HG03520 (cell line): ENCODE results near the gene VPS8.

Experiments
- ATAC-seq: cut with Tn5 transposase; IDR thresholded peaks from one replicate; pipeline ENCODE4 v1.9.1; 2021; ENCODE audit warnings: mild to moderate bottlenecking, moderate library complexity; ENCODE audit not compliant: unreplicated experiment

The VPS8 gene

DNA sequence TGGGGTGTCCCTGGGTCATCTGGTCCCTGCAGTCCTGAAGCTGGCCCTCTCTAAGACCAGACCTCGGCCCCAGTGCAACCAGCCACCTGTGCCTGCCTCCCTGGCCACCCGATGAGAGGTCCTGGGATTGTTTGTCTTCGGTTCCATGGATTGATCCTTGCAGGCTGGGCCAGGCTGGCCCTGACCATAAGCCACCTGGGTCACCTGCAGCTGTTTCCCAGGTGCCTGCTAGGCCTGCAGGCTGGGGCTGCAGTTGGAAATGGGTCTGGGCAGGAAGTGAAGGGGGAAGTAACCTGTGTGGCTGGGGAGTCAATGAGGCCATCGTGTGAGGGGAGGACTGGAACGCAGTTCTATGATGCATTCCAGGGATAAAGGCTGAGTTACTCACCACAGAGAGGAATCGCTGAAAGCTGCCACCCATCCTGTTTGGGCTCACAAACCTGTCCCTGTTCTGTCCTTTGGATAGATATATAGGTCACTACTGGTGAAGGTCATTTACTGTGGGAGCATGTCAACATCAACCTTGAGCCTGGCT is 30.9 kb upstream of the VPS8 start:
- ATAC-seq = no peak

DNA sequence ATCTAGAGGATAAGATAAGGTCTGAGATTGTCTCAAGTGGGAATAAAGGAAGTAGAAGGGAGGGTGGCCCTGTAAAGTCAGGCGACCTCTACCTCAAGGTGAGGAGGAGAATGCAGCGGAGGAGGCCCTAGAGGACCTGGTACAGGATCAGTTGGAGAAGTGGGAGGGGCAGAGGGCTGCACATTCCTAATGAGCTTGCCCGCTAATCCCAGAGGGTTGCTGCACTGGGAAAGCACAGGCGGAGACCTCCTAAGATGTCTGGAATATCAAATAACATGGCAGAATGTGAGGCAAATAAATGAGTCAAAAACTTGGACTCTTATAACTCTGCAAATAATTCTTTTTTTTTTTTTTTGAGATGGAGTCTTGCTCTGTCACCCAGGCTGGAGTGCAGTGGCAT is 30.2 kb upstream of the VPS8 start:
- ATAC-seq = no peak

DNA sequence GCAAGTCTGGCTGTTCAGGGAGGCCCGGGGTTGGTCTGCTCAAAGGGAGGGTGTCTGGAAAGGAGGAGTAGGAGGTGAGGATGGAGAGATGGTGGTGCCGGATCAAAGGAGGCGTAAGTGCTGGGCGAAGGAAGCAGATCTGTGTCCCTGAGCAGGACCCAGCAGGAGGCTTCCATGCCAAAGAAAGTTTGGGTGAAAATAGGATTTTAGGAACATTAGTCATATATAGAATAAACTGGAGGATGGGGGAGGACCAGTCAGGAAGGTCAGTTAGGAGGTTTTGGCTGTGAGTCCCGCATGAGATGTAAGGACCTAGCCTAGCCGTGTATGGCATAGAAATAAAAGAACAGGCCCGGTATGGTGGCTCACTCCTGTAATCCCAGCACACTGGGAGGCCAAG is 28.6 kb upstream of the VPS8 start:
- no peak for ATAC-seq

DNA sequence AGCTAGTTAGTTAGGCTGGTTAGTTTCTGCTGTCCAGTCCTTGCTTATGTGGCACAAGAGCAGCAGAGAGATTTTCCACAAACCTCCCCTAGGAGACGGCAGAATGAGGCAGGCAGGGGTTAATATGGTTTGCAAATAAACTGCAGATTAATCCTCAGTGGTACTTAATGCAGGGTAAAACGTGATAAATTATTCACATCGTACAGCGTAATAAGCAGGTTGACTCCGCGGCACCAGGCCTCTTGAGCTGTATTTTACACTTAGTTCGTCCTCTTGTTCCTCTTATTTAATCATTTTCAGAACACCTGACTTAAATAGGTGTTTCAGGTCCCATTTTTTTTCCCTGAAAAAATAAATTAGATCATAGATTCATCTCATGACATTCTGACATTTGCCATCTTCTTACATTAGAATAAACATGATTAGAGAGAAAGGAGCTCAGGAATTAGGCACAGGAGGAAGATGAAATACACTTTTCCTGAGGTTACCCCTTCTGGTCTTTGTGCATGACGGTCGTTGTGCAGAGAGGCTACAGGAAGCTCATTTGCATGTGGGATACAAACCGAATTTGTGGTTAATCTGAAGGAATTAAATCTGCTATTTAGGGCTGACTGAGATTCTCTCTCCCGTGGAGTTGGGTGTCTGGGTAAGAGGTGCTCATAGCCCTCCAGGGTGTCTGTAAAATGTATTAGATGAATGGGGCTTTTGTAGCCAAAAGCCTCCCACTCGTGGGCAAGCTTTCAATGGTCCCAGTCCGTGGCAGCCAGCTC is 27.1 kb upstream of the VPS8 start:
- ATAC-seq = no peak

DNA sequence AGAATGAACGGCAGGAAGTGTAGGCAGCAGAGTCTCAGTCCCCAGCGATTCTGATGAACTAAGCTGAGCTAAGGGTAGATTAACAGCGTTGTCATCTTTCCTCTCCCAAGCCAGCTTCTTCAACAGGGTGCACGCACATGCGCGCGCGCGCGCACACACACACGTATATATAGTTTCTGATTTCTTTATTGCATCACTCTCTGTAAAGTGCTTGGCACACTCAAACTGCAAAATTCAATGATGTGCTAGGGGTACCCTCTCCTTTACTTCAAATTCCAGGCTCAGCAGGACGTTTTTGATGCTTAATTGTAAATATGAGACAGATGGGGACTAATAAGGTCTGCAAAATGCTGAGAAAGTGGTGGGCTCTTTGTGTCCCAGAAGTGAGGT is 26.1 kb upstream of the VPS8 start:
- ATAC-seq = no peak

DNA sequence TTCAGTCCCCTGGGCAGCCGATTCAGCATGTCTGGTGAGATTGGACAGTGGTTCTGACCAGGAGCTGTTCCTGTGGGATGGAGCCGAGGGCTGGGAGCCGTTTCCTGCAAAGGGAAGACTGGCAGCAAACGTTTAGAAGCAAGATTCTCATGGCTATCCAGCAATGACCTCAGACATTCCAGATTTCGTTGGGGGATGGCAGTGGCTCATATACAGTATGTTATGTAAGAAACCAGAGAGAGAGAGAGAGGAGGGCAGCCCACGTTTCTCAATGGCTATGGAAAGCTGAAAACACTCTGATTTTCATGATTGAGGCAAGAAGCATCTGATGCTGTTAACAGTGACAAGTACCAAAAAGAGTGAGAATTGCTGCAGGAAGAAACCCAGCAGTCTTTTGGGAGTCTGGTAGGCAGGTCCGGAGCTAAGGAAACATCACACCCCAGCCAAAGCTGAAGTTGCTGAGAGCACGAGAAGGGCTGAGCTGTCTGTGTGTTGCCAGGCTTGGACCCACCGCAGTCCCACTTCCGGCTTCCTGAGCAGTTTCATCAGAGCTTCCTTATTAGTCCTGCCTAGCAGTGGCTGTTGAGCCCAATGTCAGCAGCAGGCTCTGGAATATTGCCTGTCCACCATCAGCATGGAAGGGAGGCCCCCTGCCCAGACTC is 25.6 kb upstream of the VPS8 start:
- ATAC-seq = no peak

DNA sequence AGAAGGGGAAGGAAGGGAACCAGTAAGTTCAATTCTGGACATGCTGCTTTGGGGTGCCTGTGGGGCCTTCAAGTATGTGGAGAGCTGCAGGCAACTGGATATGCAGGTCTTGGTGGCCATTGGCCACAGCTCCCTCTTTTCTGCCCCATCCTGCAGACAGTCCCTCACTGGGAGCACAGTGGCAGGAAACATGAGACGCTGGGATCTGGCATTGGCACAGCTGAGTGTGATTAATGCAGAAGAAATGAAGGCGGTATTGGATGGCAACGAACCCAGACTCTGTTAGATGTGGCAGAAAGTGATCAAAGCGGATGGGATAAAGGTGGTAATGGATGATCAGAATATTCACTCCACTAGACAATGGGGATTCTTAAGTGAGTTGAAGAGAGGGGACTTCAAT is 23.2 kb upstream of the VPS8 start:
- no peak for ATAC-seq

DNA sequence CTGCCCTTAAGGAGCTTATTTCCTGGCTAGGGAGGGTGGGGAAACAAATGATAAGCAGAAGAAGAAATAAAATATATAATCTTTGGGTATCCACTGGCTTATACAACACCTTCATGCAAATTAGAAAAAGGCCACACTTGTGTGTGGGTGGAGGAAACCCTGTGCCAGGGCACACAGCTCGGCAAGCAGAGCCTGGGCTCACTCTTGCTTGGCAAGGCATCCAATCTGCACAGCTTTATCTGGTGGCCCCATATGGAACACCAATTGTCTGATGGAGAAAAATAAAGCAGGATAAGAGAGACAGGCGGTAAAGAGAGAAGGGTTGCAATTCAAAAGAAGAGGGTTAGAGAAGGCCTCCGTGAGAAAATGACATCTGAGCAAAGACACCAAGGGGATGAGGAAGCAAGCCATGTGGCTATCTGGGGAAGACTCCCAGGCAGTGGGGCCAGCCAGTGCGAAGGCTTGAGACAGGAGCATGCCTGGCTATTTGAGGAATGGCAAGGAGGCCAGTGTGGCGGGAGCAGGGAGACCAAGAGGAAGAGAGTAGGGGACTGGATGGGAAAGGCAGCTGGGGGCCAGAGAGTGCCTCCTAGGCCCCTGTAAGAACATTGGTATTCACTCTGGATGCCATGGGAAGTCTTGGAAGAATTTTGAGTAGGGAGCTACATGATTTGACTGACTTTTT is 22.5 kb upstream of the VPS8 start:
- ATAC-seq = no peak

DNA sequence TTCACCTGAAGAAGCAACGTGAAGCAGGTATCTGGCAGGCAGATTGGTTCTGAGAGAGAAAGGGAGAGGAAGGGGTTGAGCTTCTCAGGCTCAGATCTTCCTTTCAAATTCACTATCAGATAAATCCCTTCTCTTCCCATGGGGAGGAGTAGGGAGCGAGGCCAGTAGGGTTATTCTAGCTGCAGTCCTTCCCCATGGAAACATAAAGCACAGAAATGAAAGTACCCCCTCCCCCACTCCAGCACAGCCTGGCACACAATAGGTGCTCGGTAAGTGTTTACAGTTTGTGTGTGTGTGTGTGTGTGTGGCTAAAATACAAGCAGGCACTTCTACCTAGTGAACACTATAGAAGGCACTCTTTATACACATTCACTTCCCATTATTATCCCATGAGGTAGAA is 20.8 kb upstream of the VPS8 start:
- ATAC-seq = no peak

DNA sequence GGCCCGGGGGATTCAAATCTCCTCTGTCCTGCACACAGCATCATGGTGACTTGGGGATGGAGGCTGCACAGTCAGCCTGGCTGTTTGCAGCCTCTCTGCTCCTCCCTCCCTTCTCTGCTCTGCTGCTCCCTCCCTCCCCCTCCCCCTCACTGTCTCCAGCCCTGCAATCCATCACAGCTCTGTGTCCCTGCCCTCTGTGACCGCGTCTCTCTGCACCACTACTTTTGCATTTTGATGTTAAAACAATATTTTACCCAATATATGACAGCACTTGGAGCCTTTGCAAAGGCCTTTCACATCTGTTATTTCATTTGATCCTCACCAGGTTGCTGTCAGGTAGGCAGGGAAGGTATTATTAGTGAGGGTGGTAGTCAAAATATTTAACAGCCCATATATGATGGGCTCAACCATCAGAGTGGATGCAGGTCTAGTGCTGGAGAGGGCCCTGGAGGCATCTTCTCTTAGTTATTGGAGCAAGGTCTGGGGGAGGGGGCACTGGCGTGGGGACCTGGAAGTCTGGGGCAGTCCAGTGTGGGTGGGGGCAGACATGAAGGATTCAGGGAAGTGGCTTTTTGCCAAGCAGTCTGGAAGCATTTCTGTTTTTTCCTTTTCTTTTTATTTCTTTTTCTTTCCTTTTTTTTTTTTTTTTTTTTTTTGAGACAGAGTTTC is 16.3 kb upstream of the VPS8 start:
- ATAC-seq = no peak

DNA sequence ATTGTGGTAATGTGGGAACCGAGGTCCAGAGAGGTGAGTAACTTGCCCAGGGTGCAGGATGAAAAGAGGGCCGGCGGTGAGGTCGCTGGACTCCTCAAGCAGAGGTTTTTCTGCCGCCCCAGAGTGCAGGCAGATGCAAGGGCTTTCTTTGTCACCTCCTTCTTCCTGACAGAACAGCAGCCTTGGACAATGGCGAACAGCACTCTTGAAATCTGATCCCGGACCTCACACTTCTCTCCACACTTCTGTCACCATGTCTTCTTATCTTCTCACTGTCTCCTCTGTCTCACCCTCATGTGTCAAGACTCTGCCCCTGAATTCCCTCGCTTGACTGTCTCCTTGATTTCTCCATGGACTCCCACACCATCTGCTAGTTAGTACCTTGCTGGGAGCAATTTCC is 15.4 kb upstream of the VPS8 start:
- no peak for ATAC-seq

DNA sequence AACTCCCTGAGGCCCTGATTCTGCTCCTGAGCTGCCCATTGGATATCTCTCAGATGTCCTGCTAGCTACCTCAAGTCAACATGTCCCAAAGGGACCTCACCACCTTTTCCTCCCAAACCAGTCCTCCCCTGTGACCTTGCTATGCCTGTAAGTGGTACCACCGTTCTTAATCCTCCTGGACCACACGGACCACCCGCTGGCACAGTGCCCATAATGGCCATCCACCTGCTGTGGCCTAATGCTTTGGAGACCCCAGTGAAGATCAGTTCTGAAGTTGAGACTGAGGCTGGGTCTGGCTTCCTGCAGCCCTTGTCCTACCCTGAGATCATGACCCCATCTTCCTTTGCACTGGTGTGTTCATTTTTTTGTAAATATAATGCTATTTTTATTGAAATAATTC is 15.0 kb upstream of the VPS8 start:
- no peak for ATAC-seq

DNA sequence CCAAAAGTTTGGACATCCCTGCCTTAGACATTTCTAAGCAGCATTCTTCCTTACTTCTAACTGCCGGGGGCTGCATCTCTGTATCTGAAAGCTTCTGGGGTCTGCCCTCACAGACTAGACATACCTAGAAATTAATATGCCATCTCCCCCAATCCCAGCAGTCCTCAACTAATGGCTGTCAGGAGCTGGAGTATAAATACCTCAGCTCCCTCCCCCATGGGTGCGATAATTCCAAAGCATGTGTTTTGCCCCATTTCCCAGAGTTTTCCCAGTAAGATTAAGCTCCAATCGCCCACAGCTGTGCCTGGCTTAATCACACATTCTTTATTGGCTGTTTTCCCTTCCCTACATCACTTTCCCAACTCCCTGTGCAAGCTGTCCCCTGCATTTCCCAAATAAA is 13.8 kb upstream of the VPS8 start:
- ATAC-seq = no peak

DNA sequence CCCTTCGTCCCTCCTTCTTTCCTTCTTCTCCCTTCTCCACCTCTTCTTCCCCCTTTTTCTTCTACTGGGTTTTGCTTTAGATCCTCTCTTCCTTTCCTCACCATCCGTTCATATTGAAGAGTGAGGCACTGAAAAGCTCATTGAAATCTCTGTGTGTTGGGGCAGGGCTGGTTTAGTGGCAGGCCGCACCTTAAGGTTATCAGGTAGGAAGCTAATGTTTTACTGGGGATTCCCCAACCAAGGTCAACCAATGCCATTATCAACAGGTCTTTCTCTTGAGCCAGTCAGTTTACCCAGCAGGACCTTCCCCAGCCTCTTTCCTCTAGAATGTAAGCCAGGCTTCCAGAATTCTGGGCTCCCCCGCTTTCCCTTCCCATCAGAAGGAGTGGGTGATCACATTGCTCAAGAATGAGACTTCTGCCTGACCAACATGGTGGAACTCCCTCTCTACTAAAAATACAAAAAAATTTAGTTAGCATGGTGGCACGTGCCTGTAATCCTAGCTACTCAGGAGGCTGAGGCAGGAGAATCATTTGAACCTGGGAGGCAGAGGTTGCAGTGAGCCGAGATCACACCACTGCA is 11.5 kb upstream of the VPS8 start:
- no peak for ATAC-seq

DNA sequence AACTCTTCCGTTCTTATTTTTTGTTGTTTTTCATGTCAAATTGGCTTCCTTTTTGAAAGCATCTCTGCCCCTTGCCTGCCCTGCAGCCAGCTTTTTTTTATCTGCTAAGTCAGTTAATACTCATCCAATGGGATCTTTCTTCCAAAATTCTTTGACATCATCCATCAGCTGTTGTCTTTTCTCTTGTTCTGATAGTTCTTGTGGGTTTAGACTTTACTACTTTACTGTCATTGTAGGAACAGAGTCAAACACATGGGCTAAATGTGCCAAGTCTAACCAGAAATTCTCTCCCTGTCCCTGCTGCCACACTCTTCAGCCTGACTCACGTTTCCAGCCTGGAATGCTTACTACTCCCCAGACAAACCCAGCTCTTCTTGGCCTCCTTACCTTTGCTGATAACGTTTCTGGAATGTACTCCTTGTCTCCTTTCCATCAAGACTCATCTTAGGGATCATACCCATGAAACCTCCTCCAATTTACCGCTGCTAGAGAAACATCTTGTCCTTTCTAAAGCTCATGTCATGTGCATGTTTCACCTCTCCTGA is 10.7 kb upstream of the VPS8 start:
- ATAC-seq = no peak

DNA sequence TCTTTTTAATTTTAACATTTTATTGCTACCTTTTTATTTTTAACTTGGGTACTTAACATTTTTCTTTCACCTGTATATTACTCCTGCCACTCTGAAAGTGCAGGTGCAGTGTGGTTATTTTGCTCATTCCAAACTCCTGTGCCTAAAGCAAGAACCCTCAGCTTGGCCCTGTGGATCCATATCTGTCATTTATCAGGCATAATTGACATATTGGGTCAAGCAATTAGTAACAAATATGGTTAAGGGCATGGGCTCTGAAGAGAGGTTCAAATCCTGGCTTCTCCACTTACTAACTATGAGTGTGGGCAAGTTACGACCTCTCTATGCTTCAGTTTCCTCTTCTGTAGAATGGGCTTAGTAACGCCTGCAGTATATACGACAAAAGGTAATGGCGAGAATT is 9.8 kb upstream of the VPS8 start:
- ATAC-seq = no peak

DNA sequence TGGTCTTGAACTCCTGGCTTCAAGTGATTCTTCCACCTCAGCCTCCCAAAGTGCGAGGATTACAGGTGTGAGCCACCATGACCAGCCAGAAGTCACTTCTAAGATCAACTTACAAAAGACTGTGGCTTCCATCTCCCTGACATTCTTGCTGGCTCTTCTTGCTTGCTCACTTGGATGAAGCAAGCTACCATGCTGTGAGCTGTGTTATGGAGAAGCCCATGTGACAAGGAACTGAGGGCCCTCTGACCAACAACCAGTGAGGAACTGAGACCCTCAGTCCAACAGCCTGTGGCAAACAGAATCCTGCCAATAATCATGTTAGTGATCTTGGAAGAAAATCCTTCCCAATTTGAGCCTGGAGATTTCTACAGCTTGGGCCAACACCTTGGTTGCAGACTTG is 7.2 kb upstream of the VPS8 start:
- ATAC-seq = no peak

DNA sequence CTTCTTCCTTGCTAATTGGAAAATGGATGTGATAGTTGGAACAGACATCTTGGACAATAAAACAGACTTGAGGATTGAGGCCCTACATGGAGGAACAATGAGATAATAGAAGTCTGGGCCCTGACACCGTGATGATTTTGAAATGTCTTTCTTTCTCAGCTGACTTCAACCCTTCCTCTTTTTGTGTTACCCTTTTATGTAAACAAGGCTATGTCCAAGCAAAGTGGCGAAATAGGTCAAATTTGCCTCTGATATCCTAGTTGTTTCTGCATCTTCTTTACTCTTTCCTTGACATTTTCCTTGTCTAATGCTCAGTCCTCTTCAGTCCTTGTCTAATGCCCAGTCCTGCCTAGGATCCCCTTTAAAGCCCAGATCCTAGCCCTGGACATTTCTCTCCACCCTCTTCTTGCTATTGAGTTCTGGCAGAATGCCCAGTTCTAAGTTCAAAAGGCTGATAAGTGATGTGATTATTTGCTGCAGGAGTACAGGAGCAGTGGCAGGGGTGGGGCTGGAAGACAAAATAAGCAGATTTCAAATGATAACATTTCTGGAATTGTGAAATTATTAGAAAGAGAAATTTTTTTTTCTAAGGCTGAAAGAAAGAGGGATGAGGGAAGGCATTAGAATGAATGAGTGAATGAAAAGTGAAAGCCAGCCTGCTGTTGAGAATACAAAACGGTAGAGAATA is 6.5 kb upstream of the VPS8 start:
- ATAC-seq = no peak

DNA sequence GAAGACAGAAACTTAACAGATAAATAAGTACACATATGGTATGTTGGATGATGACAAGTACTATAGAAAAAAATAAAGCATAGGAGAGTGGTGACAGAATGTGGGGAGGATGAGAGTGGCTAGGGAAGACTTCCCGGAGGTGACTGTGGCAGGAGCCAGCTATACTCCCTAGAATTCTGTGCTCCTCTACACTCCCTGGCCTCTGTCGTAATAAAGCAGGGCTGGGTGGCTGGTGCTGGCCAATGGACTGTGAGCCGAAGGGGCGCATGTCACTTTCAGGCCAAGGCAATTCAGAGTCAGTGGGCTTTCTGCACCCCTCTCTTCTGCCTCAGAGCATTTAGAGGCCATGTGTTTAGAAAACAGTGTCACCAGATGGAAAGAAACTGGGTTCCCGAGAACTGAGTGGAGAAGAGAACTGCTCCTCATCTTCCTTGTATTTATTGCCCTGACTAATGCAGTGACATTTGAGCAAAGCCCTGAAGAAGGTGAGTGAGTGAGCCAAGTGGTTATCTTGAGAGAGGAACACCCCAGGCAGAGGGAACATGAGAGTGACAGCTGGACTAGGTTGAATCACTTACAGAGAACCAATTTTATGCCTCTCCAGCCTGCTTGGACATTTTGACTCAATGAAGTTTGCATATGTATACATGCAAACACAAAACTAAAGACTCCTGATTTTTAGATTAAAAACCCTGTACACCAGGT is 5.2 kb upstream of the VPS8 start:
- ATAC-seq = no peak

DNA sequence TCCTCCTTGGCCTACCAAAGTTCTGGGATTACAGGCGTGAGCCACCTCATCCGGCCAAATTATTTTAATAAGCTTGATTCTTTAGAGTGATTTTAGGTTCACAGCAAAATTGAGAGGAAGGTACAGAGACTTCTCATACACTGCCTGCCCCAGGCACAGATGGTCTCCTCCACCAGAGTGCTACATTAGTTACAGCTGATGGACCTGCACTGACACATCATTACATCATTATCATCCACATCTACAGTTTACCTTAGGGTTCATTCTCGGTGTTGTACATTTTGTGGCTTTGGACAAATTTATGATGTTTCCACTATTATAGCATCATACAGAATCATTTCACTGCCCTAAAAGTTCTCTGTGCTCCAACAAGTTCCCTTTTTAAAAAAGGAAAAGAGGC is 4.4 kb upstream of the VPS8 start:
- no peak for ATAC-seq
